Karpas-422 (cell line): Measurements from ENCODE around the gene SGIP1. TPM values are rescaled to one million over a fixed set of nuclear protein-coding genes. Genes with fewer than 3 reads are reported as not detected.
"Not testable (repeated sequence)": the region's sequence is repeated elsewhere in the genome, so short reads cannot be mapped to it uniquely, and the experiment has no call there.

Experiments
- DNase-seq: peaks from one replicate; pipeline ENCODE4 v3.0.0-alpha.2; 2015
- H2AFZ ChIP-seq: fragments of 200-600 bp; sonication (generic); 2 replicates; pipeline ENCODE4 v1.6.1; 2014; ENCODE audit warnings: antibody characterized with exemption, low read length, mixed read lengths
- H3K27ac ChIP-seq: fragments of 200-600 bp; sonication (generic); 2 replicates; pipeline ENCODE4 v1.5.1; 2014; ENCODE audit warnings: mild to moderate bottlenecking, low read length, moderate library complexity
- H3K27me3 ChIP-seq: fragments of 200-600 bp; sonication (generic); 2 replicates; pipeline ENCODE4 v1.6.1; 2014; ENCODE audit warnings: low read length, mixed read lengths
- H3K36me3 ChIP-seq: fragments of 200-600 bp; sonication (generic); 2 replicates; pipeline ENCODE4 v1.6.1; 2014; ENCODE audit warnings: low read length, mixed read lengths; ENCODE audit not compliant: insufficient read depth
- H3K4me1 ChIP-seq: fragments of 200-600 bp; sonication (generic); 2 replicates; pipeline ENCODE4 v1.6.1; 2014; ENCODE audit warnings: mild to moderate bottlenecking, low read length, mixed read lengths
- H3K4me2 ChIP-seq: fragments of 200-600 bp; sonication (generic); 2 replicates; pipeline ENCODE4 v1.6.1; 2014; ENCODE audit warnings: low read length, low read depth, mild to moderate bottlenecking; ENCODE audit not compliant: poor library complexity, severe bottlenecking
- H3K4me3 ChIP-seq: fragments of 200-600 bp; sonication (generic); 2 replicates; pipeline ENCODE4 v1.5.1; 2014; ENCODE audit warnings: mild to moderate bottlenecking, antibody characterized with exemption, low read length, mixed read lengths
- H3K79me2 ChIP-seq: fragments of 200-600 bp; sonication (generic); 2 replicates; pipeline ENCODE4 v1.6.1; 2014; ENCODE audit warnings: mild to moderate bottlenecking, low read length, mixed read lengths
- H3K9ac ChIP-seq: fragments of 200-600 bp; sonication (generic); 2 replicates; pipeline ENCODE4 v1.6.0; 2014; ENCODE audit warnings: low read length
- H3K9me2 ChIP-seq: fragments of 200-600 bp; sonication (generic), shearing (Covaris generic); replicated peaks from 2 replicates; pipeline ENCODE4 v1.6.0; 2014; ENCODE audit warnings: mild to moderate bottlenecking, low read length, moderate library complexity; ENCODE audit not compliant: insufficient read depth
- H3K9me3 ChIP-seq: fragments of 300-700, 200-600 bp; sonication (generic); 2 replicates; pipeline ENCODE4 v1.6.1; 2014; ENCODE audit warnings: low read length, mixed read lengths
- H4K20me1 ChIP-seq: fragments of 200-600 bp; sonication (generic); 2 replicates; pipeline ENCODE4 v1.6.1; 2014; ENCODE audit warnings: mild to moderate bottlenecking, antibody characterized with exemption, low read length, low read depth; ENCODE audit not compliant: insufficient read depth
- total RNA-seq: library from RNA; depleted of rRNA; stranded (reverse); fragments of >200 nt; shearing (Covaris generic); gene quantifications from 2 replicates; pipeline ENCODE4 v1.2.3, GENCODE V29; 2014; ENCODE audit warnings: low replicate concordance

Gene SGIP1
- total RNA-seq, 1 experiment from 2014 or later = not detected

- no peaks in the 10 kb centered on the region for H3K79me2 ChIP-seq
- peak; percentile 88 for DNase-seq
- no peaks in the 10 kb centered on the region for H3K9me3 ChIP-seq
- H3K4me1 ChIP-seq = no peaks in the 10 kb centered on the region
- H3K27ac ChIP-seq = no peak overlapping the region
- no peaks in the 10 kb centered on the region for H3K36me3 ChIP-seq
- H4K20me1 ChIP-seq = no peaks in the 10 kb centered on the region
- 0 out of 2 replicates have a peak, but pooled peaks cover 2% of the 10 kb centered on the region for H3K27me3 ChIP-seq
- H3K9me2 ChIP-seq = no peaks in the 10 kb centered on the region
- H3K9ac ChIP-seq = no peak overlapping the region
- no peak overlapping the region for H3K4me3 ChIP-seq
- no peak overlapping the region for H2AFZ ChIP-seq
- H3K4me2 ChIP-seq = no peak overlapping the region
Observed at GRCh38 chr1:66725885-66726665, 192.1 kb downstream of the SGIP1 start.

- DNase-seq = no peak
Observed at GRCh38 chr1:66728021-66728420, 194.1 kb downstream of the SGIP1 start.

GRCh38 chr1:66728716-66729115, 194.8 kb downstream of the SGIP1 start:
- not testable (repeated sequence) for H3K79me2 ChIP-seq, DNase-seq, H3K4me3 ChIP-seq, H3K27me3 ChIP-seq, H2AFZ ChIP-seq, H3K9ac ChIP-seq, H3K27ac ChIP-seq, H3K4me1 ChIP-seq, H3K9me2 ChIP-seq, H3K4me2 ChIP-seq, H3K36me3 ChIP-seq, H3K9me3 ChIP-seq, H4K20me1 ChIP-seq

More at GRCh38 chr1:66728021-66728420, 194.1 kb downstream of the SGIP1 start:
- Histone ChIP-seq H3K4me3 (no peak overlapping the region), H3K27ac (no peak overlapping the region), H3K36me3 (no peaks in the 10 kb centered on the region), H3K9me2 (no peaks in the 10 kb centered on the region), H3K9ac (no peak overlapping the region), H4K20me1 (no peaks in the 10 kb centered on the region), H2AFZ (no peak overlapping the region), H3K79me2 (no peaks in the 10 kb centered on the region), H3K9me3 (no peaks in the 10 kb centered on the region), H3K27me3 (no peaks in the 10 kb centered on the region), H3K4me2 (no peak overlapping the region), H3K4me1 (no peaks in the 10 kb centered on the region)

DNA sequence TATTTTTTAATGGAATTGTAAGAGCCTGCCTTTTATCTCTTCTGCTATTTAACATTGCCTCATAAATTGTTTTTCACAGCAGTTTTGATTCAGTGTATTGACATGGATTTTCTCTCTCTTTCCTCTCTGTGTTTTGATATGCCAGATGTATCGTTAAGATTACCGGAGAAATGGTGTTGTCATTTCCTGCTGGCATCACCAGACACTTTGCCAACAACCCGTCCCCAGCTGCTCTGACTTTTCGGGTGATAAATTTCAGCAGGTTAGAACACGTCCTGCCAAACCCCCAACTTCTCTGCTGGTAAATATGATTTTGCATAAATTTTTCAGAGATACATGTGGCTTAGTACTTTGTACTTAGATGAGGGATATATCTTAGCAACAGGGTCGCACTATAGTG, 195.2 kb downstream of the SGIP1 start:
- H3K9me2 ChIP-seq = no peaks in the 10 kb centered on the region
- H3K9ac ChIP-seq = no peak overlapping the region
- H2AFZ ChIP-seq = no peak overlapping the region
- H3K27me3 ChIP-seq = no peaks in the 10 kb centered on the region
- no peaks in the 10 kb centered on the region for H3K79me2 ChIP-seq
- no peaks in the 10 kb centered on the region for H4K20me1 ChIP-seq
- H3K9me3 ChIP-seq = no peaks in the 10 kb centered on the region
- DNase-seq = no peak
- no peak overlapping the region for H3K4me3 ChIP-seq
- H3K4me2 ChIP-seq = no peak overlapping the region
- H3K4me1 ChIP-seq = peaks cover 3% of the 10 kb centered on the region; the same call in 1 of the 2 replicates
- H3K27ac ChIP-seq = no peak overlapping the region
- H3K36me3 ChIP-seq = no peaks in the 10 kb centered on the region

DNA sequence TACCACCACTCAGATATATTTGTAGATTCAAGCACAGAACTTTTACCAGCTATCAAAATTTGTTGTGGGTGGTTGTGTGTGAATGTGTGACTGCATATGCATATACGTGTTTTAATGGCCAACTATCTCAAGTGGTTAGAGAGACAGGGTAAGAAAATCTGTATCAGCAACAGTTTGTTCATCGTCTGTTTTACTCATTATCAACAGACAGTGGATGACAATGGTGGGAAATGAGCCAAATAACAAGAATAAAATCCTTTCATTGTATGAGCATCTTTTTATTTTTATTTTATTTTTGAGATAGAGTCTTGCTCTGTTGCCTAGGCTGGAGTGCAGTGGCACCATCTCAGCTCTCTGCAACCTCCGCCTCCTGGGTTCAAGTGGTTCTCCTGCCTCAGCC, 195.6 kb downstream of the SGIP1 start:
- Histone ChIP-seq H3K36me3 (no peaks in the 10 kb centered on the region), H3K4me1 (peaks cover 3% of the 10 kb centered on the region; the same call in 1 of the 2 replicates), H3K9me3 (no peaks in the 10 kb centered on the region), H3K9me2 (no peaks in the 10 kb centered on the region), H3K4me3 (no peak overlapping the region), H3K9ac (no peak overlapping the region), H3K4me2 (no peak overlapping the region), H3K27me3 (no peaks in the 10 kb centered on the region), H4K20me1 (no peaks in the 10 kb centered on the region), H3K27ac (no peak overlapping the region), H3K79me2 (no peaks in the 10 kb centered on the region), H2AFZ (no peak overlapping the region)
- no peak for DNase-seq

DNA sequence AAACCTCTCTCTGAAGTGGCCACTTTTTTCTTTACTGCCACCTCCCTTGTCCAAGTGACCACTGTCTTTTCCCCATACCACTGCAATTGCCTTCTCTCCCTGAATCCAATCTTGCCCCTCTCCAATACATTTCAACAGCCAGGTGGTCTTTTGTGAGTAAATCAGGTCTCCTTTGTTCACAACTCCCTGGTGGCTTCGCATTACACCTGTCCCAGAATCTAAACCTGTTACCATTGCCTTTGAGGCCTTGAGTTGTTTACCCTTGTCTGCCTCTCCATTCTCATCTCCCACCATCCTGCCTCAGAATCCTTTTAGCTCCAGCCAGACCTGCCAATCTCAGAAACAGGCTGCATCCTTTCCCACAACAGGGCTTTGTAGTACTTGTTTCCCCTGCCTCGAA, 196.5 kb downstream of the SGIP1 start:
- H3K27ac ChIP-seq = no peak overlapping the region
- H3K4me2 ChIP-seq = no peak overlapping the region
- no peaks in the 10 kb centered on the region for H3K9me2 ChIP-seq
- no peak for DNase-seq
- no peaks in the 10 kb centered on the region for H3K9me3 ChIP-seq
- no peak overlapping the region for H3K4me3 ChIP-seq
- no peak overlapping the region for H2AFZ ChIP-seq
- no peaks in the 10 kb centered on the region for H4K20me1 ChIP-seq
- H3K4me1 ChIP-seq = peaks cover 3% of the 10 kb centered on the region; the same call in 1 of the 2 replicates
- no peak overlapping the region for H3K9ac ChIP-seq
- H3K36me3 ChIP-seq = no peaks in the 10 kb centered on the region
- no peaks in the 10 kb centered on the region for H3K79me2 ChIP-seq
- no peaks in the 10 kb centered on the region for H3K27me3 ChIP-seq

GRCh38 chr1:66731170-66731865, 197.4 kb downstream of the SGIP1 start:
- no peak overlapping the region for H2AFZ ChIP-seq
- peaks cover 3% of the 10 kb centered on the region; the same call in 1 of the 2 replicates for H3K4me1 ChIP-seq
- H4K20me1 ChIP-seq = no peaks in the 10 kb centered on the region
- H3K4me2 ChIP-seq = no peak overlapping the region
- no peaks in the 10 kb centered on the region for H3K36me3 ChIP-seq
- H3K9ac ChIP-seq = no peak overlapping the region
- H3K27me3 ChIP-seq = no peaks in the 10 kb centered on the region
- no peak overlapping the region for H3K4me3 ChIP-seq
- no peak overlapping the region for H3K27ac ChIP-seq
- H3K79me2 ChIP-seq = no peaks in the 10 kb centered on the region
- H3K9me2 ChIP-seq = no peaks in the 10 kb centered on the region
- H3K9me3 ChIP-seq = no peaks in the 10 kb centered on the region
- DNase-seq = no peak

GRCh38 chr1:66732407-66733166, 198.6 kb downstream of the SGIP1 start:
- H3K9ac ChIP-seq = no peak overlapping the region
- no peak overlapping the region for H3K27ac ChIP-seq
- H3K4me3 ChIP-seq = no peak overlapping the region
- H3K27me3 ChIP-seq = no peaks in the 10 kb centered on the region
- no peaks in the 10 kb centered on the region for H3K79me2 ChIP-seq
- H3K9me2 ChIP-seq = no peaks in the 10 kb centered on the region
- peaks cover 3% of the 10 kb centered on the region; the same call in 1 of the 2 replicates for H3K4me1 ChIP-seq
- H3K4me2 ChIP-seq = no peak overlapping the region
- DNase-seq = no peak
- no peaks in the 10 kb centered on the region for H3K9me3 ChIP-seq
- H4K20me1 ChIP-seq = no peaks in the 10 kb centered on the region
- no peak overlapping the region for H2AFZ ChIP-seq
- no peaks in the 10 kb centered on the region for H3K36me3 ChIP-seq
